MM.1S (cell line): ENCODE results near the gene CWC15.

Experiments used
- CTCF ChIP-seq: fragments of 300-600 bp; sonication (generic); IDR thresholded peaks from 2 replicates; pipeline ENCODE4 v1.5.1; 2016; ENCODE audit warnings: antibody characterized with exemption, low read length, mixed read lengths
- EZH2phosphoT487 ChIP-seq: fragments of 300-600 bp; sonication (generic); IDR thresholded peaks from 2 replicates; pipeline ENCODE4 v1.6.1; 2018; ENCODE audit warnings: antibody characterized with exemption, low read length

GRCh38 chr11:94964934-94965333 lies 8.4 kb downstream of the CWC15 start:
- TF ChIP-seq CTCF (no peak), EZH2phosphoT487 (no peak)
